ENCODE results near the gene TUBA8. TPM values are rescaled to one million over a fixed set of nuclear protein-coding genes. Genes with fewer than 3 reads are reported as not detected.
"Not testable (repeated sequence)": the region's sequence is repeated elsewhere in the genome, so short reads cannot be mapped to it uniquely, and the experiment has no call there.

The TUBA8 gene
- total and polyA plus RNA-seq, 8 donors = 0.79 to 2.7 (median 2.0) TPM

DNA sequence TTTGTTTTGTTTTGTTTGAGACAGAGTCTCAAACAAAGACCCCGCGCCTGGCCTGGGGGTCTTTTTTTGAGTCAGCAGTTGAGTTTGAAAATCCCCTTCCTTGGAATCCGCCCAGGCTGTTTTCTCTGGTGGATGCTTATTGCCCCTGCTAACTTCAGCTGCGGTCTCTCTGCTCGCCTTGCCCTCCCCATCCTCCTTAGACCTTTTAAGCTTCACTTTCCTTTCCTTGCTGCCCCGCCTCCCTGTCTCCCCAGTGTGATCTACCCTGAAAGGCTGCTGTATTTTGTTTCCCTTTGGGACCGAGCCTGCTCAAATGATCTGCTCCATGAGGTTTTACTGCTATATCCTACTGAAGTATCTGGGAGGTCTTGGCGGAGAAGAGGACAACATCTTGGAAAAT, 41.9 kb downstream of the TUBA8 start:
- intact Hi-C loops (cut with DNase I) = no loop called here
- Histone ChIP-seq H3K4me1 (peaks cover 16 to 32% of the 10 kb centered on the region in 2 donors), H3K9me3 (no peaks in the 10 kb centered on the region), H3K27me3 (no peaks in the 10 kb centered on the region), H3K36me3 (peaks cover 0 to 2% of the 10 kb centered on the region in 2 donors), H3K4me3 (no peak overlapping the region), H3K27ac (no peak overlapping the region)
- TF ChIP-seq, protein P1, sequence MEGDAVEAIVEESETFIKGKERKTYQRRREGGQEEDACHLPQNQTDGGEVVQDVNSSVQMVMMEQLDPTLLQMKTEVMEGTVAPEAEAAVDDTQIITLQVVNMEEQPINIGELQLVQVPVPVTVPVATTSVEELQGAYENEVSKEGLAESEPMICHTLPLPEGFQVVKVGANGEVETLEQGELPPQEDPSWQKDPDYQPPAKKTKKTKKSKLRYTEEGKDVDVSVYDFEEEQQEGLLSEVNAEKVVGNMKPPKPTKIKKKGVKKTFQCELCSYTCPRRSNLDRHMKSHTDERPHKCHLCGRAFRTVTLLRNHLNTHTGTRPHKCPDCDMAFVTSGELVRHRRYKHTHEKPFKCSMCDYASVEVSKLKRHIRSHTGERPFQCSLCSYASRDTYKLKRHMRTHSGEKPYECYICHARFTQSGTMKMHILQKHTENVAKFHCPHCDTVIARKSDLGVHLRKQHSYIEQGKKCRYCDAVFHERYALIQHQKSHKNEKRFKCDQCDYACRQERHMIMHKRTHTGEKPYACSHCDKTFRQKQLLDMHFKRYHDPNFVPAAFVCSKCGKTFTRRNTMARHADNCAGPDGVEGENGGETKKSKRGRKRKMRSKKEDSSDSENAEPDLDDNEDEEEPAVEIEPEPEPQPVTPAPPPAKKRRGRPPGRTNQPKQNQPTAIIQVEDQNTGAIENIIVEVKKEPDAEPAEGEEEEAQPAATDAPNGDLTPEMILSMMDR (IDR thresholded peaks at IDR 0.05) = no peak
- DNase-seq (no peak), ATAC-seq (no peak)

DNA sequence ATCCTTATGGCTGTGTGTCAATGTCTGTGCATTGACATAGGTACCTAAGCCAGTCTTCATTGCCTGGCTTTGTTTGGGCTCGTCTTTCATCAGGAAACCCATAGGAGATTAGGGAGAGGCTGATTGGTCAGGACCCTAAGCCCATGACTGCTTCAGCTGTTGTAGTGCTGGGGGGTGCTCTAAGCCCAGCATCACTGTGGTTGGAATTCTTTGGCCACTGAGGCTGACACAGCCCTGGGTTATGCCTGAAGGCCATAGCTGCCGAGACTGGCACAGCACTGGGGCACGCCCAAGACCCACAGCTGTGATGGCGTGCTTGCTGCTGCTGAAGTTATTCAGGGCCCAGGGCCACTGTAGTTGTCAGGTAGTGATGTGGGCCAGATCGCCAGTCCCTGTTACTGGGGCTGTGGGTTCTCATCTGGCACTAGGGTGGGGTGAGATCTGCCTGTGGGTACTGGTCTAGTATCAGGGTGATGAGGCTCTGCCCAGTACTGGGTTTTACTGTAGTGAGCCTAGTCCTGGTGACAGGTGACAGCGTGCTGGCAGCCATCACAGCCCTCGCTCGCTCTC, 44.3 kb downstream of the TUBA8 start:
- H3K9me3 ChIP-seq = no peaks in the 10 kb centered on the region
- intact Hi-C loops (cut with DNase I) = no loop called here
- TF ChIP-seq, protein P1 (IDR thresholded peaks at IDR 0.05) = no peak
- H3K4me1 ChIP-seq = peaks cover 6 to 13% of the 10 kb centered on the region in 2 donors
- no peak overlapping the region for H3K4me3 ChIP-seq
- H3K27ac ChIP-seq = no peak overlapping the region
- no peak for ATAC-seq
- peaks cover 0 to 12% of the 10 kb centered on the region in 2 donors for H3K36me3 ChIP-seq
- no peaks in the 10 kb centered on the region for H3K27me3 ChIP-seq
- no peak for DNase-seq

DNA sequence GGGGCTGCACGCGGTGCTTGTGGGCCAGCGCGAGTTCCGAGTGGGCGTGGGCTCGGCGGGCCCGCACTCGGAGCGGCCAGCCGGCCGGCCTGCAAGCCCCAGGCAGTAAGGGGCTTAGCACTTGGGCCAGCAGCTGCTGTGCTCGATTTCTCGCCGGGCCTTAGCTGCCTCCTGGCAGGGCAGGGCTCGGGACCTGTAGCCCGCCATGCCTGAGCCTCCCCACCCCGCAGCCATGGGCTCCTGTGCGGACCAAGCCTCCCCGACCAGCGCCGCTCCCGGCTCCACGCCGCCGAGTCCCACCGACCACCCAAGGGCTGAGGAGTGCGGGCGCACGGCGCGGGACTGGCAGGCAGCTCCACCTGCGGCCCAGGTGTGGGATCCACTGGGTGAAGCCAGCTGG, 44.9 kb downstream of the TUBA8 start:
- DNase-seq; H3K27me3 ChIP-seq; H3K27ac ChIP-seq; H3K9me3 ChIP-seq; H3K4me1 ChIP-seq; intact Hi-C loops (cut with DNase I); ATAC-seq; H3K4me3 ChIP-seq: not testable (repeated sequence)
- H3K36me3 ChIP-seq = peaks cover 0 to 12% of the 10 kb centered on the region in 2 donors

DNA sequence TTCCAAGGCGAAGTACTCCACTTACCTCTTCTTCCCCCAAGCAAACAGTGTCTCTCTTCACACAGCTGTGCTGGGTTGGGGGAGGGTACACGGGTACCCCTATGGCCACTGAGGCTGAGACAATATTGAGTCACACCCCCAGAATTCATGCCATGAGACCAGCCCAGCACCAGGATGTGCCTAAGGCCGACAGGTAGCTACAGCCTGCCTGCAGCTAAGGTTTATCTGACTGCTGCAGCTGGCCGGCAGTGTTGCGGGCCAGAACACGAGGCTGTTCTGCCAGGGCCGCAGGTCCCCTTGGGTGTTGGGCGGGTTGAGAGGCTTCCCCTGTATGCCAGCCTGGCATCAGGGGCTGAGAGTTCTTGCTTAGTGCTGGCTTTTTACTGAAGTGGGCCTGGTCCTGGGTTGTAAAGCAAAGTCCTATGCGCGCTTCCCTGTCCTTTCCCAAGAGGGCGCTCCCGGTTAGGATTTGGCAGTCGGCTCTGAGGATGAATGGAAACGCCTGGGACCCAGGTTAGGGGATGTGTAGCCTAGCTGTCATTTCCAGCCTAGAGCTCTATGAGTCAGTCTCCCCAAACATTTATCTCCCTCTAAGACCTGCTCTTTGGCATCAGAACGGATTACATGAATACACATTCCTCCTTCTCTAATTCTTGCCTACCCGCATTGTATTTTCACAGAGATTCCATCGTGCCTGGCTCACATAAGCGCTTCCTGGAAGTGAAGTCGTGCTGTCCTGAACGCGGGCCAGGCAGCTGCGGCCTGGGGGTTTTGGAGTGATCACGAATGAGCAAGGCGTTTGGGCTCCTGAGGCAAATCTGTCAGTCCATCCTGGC, 46.5 kb downstream of the TUBA8 start:
- no peaks in the 10 kb centered on the region for H3K27me3 ChIP-seq
- ATAC-seq (peak; percentile 89), DNase-seq (peak in 2 of 4 donors; percentile 43 to 68)
- TF ChIP-seq, protein P1 (IDR thresholded peaks at IDR 0.05) = peak; percentile 44 to 47
- no peak overlapping the region for H3K4me3 ChIP-seq
- no peaks in the 10 kb centered on the region for H3K4me1 ChIP-seq
- H3K27ac ChIP-seq = no peak overlapping the region
- intact Hi-C loops (cut with DNase I) = no loop called here
- no peaks in the 10 kb centered on the region for H3K9me3 ChIP-seq
- H3K36me3 ChIP-seq = peaks cover 0 to 12% of the 10 kb centered on the region in 2 donors

DNA sequence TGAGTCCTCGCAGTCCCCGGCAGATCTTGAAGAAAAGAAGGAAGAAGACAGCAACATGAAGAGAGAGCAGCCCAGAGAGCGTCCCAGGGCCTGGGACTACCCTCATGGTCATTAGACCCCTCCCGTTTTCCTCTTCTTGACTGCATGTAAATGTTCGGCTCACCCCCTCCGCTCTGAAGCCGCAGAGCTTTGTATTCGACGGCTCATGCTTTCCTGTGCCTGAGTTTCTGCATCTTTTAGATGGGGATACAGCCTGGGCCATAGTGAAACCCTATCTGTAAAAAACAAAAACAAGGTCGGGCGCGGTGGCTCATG, 47.1 kb downstream of the TUBA8 start:
- Histone ChIP-seq H3K9me3 (no peaks in the 10 kb centered on the region), H3K4me3 (no peak overlapping the region), H3K27me3 (no peaks in the 10 kb centered on the region), H3K4me1 (no peaks in the 10 kb centered on the region), H3K27ac (no peak overlapping the region), H3K36me3 (peaks cover 0 to 12% of the 10 kb centered on the region in 2 donors)
- ATAC-seq (no peak), DNase-seq (no peak)
- intact Hi-C loops (cut with DNase I) = no loop called here
- TF ChIP-seq, protein P1 (IDR thresholded peaks at IDR 0.05) = no peak

DNA sequence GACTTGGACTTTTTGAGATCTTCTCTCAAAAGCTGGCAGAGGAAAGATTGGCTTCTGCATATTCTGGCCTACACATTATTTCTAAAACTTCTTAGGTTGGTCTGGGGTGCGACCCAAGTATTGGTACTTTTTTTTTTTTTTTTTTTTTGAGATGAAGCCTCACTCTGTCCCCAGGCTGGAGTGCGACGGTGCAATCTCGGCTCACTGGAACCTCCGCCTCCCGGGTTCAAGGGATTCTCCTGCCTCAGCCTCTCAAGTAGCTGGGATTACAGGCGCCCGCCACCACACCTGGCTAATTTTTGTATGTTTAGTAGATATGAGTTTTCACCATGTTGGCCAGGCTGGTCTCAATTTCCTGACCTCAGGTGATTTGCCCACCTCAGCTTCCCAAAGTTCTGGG, 50.0 kb downstream of the TUBA8 start:
- H3K4me3 ChIP-seq; H3K27me3 ChIP-seq; DNase-seq; intact Hi-C loops (cut with DNase I); ATAC-seq; H3K27ac ChIP-seq; H3K4me1 ChIP-seq; H3K9me3 ChIP-seq: not testable (repeated sequence)
- peaks cover 0 to 12% of the 10 kb centered on the region in 2 donors for H3K36me3 ChIP-seq

DNA sequence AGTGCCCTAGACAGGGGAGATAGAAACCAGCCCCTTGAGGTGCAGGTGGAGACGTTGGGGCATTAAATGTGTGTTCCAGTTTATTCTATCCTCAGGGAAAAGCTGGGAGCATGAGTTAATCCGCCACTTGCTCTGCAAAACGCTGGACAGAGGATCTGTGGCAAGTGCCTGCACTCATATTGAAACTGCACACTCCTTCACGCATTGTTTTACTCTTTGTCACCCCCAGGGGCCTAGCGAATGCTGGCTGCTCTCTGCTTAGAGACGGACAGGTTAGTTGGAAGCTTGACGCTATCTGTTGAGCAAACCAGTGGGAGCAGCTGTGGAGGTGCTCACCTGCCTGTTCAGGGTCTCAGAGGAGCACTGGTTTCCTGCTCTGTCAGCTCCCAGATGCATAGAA, 53.2 kb downstream of the TUBA8 start:
- H3K4me1 ChIP-seq; intact Hi-C loops (cut with DNase I); H3K27ac ChIP-seq; H3K36me3 ChIP-seq; H3K27me3 ChIP-seq; H3K4me3 ChIP-seq; DNase-seq; H3K9me3 ChIP-seq; ATAC-seq: not testable (repeated sequence)

DNA sequence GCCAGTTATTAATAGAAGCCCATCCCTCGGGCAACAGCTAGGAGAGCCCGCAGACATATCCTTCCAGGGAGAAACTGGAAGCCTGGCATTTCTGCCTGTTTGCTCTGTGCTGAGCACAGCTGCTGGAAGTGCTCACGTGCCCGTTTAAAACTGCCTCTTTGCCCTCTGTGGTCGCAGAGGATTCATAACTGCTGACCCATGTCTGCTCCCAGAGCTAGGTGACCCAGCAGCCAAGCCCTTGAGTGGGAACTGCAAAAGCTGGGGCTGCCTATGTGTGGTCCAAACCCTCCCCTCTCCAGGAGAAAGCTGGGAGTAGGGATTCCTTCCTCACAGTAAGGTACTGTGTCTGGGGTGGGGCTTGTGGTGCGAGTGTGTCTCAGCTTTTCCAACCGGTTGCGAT, 54.0 kb downstream of the TUBA8 start:
- H3K27me3 ChIP-seq; DNase-seq; intact Hi-C loops (cut with DNase I); H3K27ac ChIP-seq; H3K4me3 ChIP-seq; H3K4me1 ChIP-seq; H3K9me3 ChIP-seq: not testable (repeated sequence)
- H3K36me3 ChIP-seq = peaks cover 0 to 13% of the 10 kb centered on the region in 2 donors
- ATAC-seq = peak; percentile 78

DNA sequence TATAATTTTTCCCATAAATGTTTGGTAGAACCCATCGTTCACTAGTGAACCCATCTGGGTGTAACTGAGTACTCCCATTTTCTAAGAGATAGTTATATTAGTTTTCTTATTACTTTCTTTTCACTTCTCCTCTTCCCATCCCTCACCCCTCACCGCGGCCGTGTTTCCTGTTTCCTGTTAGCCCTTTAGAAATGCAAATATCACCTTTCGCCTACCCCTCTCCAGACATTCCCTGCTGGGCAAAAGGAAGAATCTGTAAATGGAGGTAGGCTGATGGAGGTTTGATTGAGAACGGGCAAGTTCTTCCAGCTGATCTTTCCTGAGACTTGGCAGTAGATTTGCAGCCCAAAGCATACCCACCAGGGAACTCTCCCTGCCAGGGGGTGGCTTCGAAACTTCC, 54.7 kb downstream of the TUBA8 start:
- not testable (repeated sequence) for H3K27ac ChIP-seq, DNase-seq
- H3K36me3 ChIP-seq = peaks cover 0 to 14% of the 10 kb centered on the region in 2 donors

More for the DNA sequence above, 54.7 kb downstream of the TUBA8 start:
- H3K9me3 ChIP-seq; ATAC-seq; H3K4me1 ChIP-seq; intact Hi-C loops (cut with DNase I); H3K27me3 ChIP-seq; H3K4me3 ChIP-seq: not testable (repeated sequence)
